ENCODE results near the gene PCGF2.
"Not testable (repeated sequence)": the region's sequence is repeated elsewhere in the genome, so short reads cannot be mapped to it uniquely, and the experiment has no call there.

Gene PCGF2

GRCh38 chr17:38748149-38748891 lies at the start of gene PCGF2:
PCGF2 (minus strand) TSS chr17:38748336; CDS start chr17:38740402, 7,934 bp downstream.
- Mint-ChIP-seq H3K27me3 (peaks cover 44% of the 10 kb centered on the region), H3K9me3 (no peaks in the 10 kb centered on the region), H3K4me1 (ENCODE audit: low read depth) (peaks cover 47% of the 10 kb centered on the region), H3K4me3 (peak within 1 kb of the TSS; percentile 69), H3K36me3 (ENCODE audit: low read depth) (peaks cover 4% of the 10 kb centered on the region), H3K27ac (no peak within 1 kb of the TSS)

GRCh38 chr17:38797828-38798227 lies 49.7 kb upstream of the PCGF2 start:
- Mint-ChIP-seq H3K27ac (peak overlapping the region; percentile 91), H3K27me3 (no peaks in the 10 kb centered on the region), H3K4me3 (peak overlapping the region; percentile 97), H3K36me3 (ENCODE audit: low read depth) (peaks cover 42% of the 10 kb centered on the region), H3K9me3 (no peaks in the 10 kb centered on the region), H3K4me1 (ENCODE audit: low read depth) (peaks cover 37% of the 10 kb centered on the region)

GRCh38 chr17:38797158-38797490 lies 49.0 kb upstream of the PCGF2 start:
- Mint-ChIP-seq H3K27me3 (no peaks in the 10 kb centered on the region), H3K4me3 (peak overlapping the region; percentile 25), H3K36me3 (ENCODE audit: low read depth) (peaks cover 44% of the 10 kb centered on the region), H3K4me1 (ENCODE audit: low read depth) (peaks cover 37% of the 10 kb centered on the region), H3K9me3 (no peaks in the 10 kb centered on the region), H3K27ac (peak overlapping the region; percentile 1)

- H3K4me3 Mint-ChIP-seq: peak overlapping the region; percentile 25
- no peaks in the 10 kb centered on the region for H3K27me3 Mint-ChIP-seq
- peaks cover 37% of the 10 kb centered on the region for H3K4me1 Mint-ChIP-seq (ENCODE audit: low read depth)
- no peak overlapping the region for H3K27ac Mint-ChIP-seq
- peaks cover 40% of the 10 kb centered on the region for H3K36me3 Mint-ChIP-seq (ENCODE audit: low read depth)
- no peaks in the 10 kb centered on the region for H3K9me3 Mint-ChIP-seq
Observed at GRCh38 chr17:38796451-38797157, 48.5 kb upstream of the PCGF2 start.

- Mint-ChIP-seq H3K9me3 (no peaks in the 10 kb centered on the region), H3K36me3 (ENCODE audit: low read depth) (peaks cover 37% of the 10 kb centered on the region), H3K4me1 (ENCODE audit: low read depth) (peaks cover 34% of the 10 kb centered on the region), H3K27ac (no peak overlapping the region), H3K4me3 (no peak overlapping the region), H3K27me3 (no peaks in the 10 kb centered on the region)
Observed at GRCh38 chr17:38794221-38794620, 46.1 kb upstream of the PCGF2 start.

- Mint-ChIP-seq H3K36me3 (ENCODE audit: low read depth) (peaks cover 33% of the 10 kb centered on the region), H3K4me3 (no peak overlapping the region)
Observed at GRCh38 chr17:38791162-38791561, 43.0 kb upstream of the PCGF2 start.

GRCh38 chr17:38790148-38790707 lies 42.1 kb upstream of the PCGF2 start:
- not testable (repeated sequence) for H3K4me3 Mint-ChIP-seq; H3K27ac Mint-ChIP-seq; H3K27me3 Mint-ChIP-seq; H3K9me3 Mint-ChIP-seq; H3K4me1 Mint-ChIP-seq (ENCODE audit: low read depth)
- H3K36me3 Mint-ChIP-seq (ENCODE audit: low read depth): peaks cover 41% of the 10 kb centered on the region

More at GRCh38 chr17:38791162-38791561, 43.0 kb upstream of the PCGF2 start:
- H3K27ac Mint-ChIP-seq: no peak overlapping the region
- no peaks in the 10 kb centered on the region for H3K27me3 Mint-ChIP-seq
- no peaks in the 10 kb centered on the region for H3K9me3 Mint-ChIP-seq
- H3K4me1 Mint-ChIP-seq (ENCODE audit: low read depth): peaks cover 10% of the 10 kb centered on the region

- no peaks in the 10 kb centered on the region for H3K27me3 Mint-ChIP-seq
- no peak overlapping the region for H3K4me3 Mint-ChIP-seq
- H3K9me3 Mint-ChIP-seq: no peaks in the 10 kb centered on the region
- H3K27ac Mint-ChIP-seq: no peak overlapping the region
- peaks cover 4% of the 10 kb centered on the region for H3K4me1 Mint-ChIP-seq (ENCODE audit: low read depth)
- H3K36me3 Mint-ChIP-seq (ENCODE audit: low read depth): peaks cover 46% of the 10 kb centered on the region
Observed at GRCh38 chr17:38789185-38789584, 41.0 kb upstream of the PCGF2 start.

GRCh38 chr17:38787999-38788398 lies 39.9 kb upstream of the PCGF2 start:
- H3K9me3 Mint-ChIP-seq; H3K27me3 Mint-ChIP-seq; H3K4me3 Mint-ChIP-seq; H3K27ac Mint-ChIP-seq; H3K4me1 Mint-ChIP-seq (ENCODE audit: low read depth): not testable (repeated sequence)
- H3K36me3 Mint-ChIP-seq (ENCODE audit: low read depth): peaks cover 46% of the 10 kb centered on the region

GRCh38 chr17:38786372-38786771 lies 38.2 kb upstream of the PCGF2 start:
- no peak overlapping the region for H3K27ac Mint-ChIP-seq
- H3K4me1 Mint-ChIP-seq (ENCODE audit: low read depth): peaks cover 3% of the 10 kb centered on the region
- no peaks in the 10 kb centered on the region for H3K9me3 Mint-ChIP-seq
- H3K27me3 Mint-ChIP-seq: no peaks in the 10 kb centered on the region
- H3K4me3 Mint-ChIP-seq: no peak overlapping the region
- H3K36me3 Mint-ChIP-seq (ENCODE audit: low read depth): peaks cover 38% of the 10 kb centered on the region

GRCh38 chr17:38783227-38783626 lies 35.1 kb upstream of the PCGF2 start:
- H3K27me3 Mint-ChIP-seq: no peaks in the 10 kb centered on the region

GRCh38 chr17:38779965-38780752 lies 32.0 kb upstream of the PCGF2 start:
- H3K36me3 Mint-ChIP-seq (ENCODE audit: low read depth): peaks cover 53% of the 10 kb centered on the region
- no peaks in the 10 kb centered on the region for H3K4me1 Mint-ChIP-seq (ENCODE audit: low read depth)
- no peak overlapping the region for H3K27ac Mint-ChIP-seq
- H3K4me3 Mint-ChIP-seq: no peak overlapping the region
- H3K9me3 Mint-ChIP-seq: no peaks in the 10 kb centered on the region
- H3K27me3 Mint-ChIP-seq: no peaks in the 10 kb centered on the region

More at GRCh38 chr17:38783227-38783626, 35.1 kb upstream of the PCGF2 start:
- H3K4me3 Mint-ChIP-seq: no peak overlapping the region
- no peaks in the 10 kb centered on the region for H3K4me1 Mint-ChIP-seq (ENCODE audit: low read depth)
- no peaks in the 10 kb centered on the region for H3K9me3 Mint-ChIP-seq
- no peak overlapping the region for H3K27ac Mint-ChIP-seq
- H3K36me3 Mint-ChIP-seq (ENCODE audit: low read depth): peaks cover 55% of the 10 kb centered on the region

- Mint-ChIP-seq H3K9me3 (no peaks in the 10 kb centered on the region), H3K4me3 (no peak overlapping the region), H3K27me3 (no peaks in the 10 kb centered on the region), H3K4me1 (ENCODE audit: low read depth) (no peaks in the 10 kb centered on the region), H3K36me3 (ENCODE audit: low read depth) (peaks cover 54% of the 10 kb centered on the region), H3K27ac (no peak overlapping the region)
Observed at GRCh38 chr17:38777641-38778250, 29.6 kb upstream of the PCGF2 start.

- H3K4me3 Mint-ChIP-seq: no peak overlapping the region
- peaks cover 59% of the 10 kb centered on the region for H3K36me3 Mint-ChIP-seq (ENCODE audit: low read depth)
- no peak overlapping the region for H3K27ac Mint-ChIP-seq
- H3K9me3 Mint-ChIP-seq: no peaks in the 10 kb centered on the region
- no peaks in the 10 kb centered on the region for H3K4me1 Mint-ChIP-seq (ENCODE audit: low read depth)
- H3K27me3 Mint-ChIP-seq: no peaks in the 10 kb centered on the region
Observed at GRCh38 chr17:38773258-38773657, 25.1 kb upstream of the PCGF2 start.

All from stimulated activated naive CD8-positive, alpha-beta T cell treated with anti-CD3 and anti-CD28 coated beads, Interleukin-15, Interleukin-2, amounts not matched to agents 100 ng/mL and 50 ng/mL, for 24 hours (primary cell).